ENCODE measurements around the gene TBR1.

- TF ChIP-seq, protein P1, sequence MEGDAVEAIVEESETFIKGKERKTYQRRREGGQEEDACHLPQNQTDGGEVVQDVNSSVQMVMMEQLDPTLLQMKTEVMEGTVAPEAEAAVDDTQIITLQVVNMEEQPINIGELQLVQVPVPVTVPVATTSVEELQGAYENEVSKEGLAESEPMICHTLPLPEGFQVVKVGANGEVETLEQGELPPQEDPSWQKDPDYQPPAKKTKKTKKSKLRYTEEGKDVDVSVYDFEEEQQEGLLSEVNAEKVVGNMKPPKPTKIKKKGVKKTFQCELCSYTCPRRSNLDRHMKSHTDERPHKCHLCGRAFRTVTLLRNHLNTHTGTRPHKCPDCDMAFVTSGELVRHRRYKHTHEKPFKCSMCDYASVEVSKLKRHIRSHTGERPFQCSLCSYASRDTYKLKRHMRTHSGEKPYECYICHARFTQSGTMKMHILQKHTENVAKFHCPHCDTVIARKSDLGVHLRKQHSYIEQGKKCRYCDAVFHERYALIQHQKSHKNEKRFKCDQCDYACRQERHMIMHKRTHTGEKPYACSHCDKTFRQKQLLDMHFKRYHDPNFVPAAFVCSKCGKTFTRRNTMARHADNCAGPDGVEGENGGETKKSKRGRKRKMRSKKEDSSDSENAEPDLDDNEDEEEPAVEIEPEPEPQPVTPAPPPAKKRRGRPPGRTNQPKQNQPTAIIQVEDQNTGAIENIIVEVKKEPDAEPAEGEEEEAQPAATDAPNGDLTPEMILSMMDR (IDR thresholded peaks at IDR 0.05) = no peak
- TF ChIP-seq JUND (IDR thresholded peaks at IDR 0.05) (no peak), TAF1 (IDR thresholded peaks at IDR 0.05; ENCODE audit: borderline replicate concordance, low read depth, low read length) (no peak), FOXM1 (IDR thresholded peaks at IDR 0.05; ENCODE audit: low read depth) (no peak), RAD21 (IDR thresholded peaks at IDR 0.05; ENCODE audit: low read length) (no peak), USF1 (IDR thresholded peaks at IDR 0.05; ENCODE audit: borderline replicate concordance, low read depth) (no peak), FOSL2 (IDR thresholded peaks at IDR 0.05; ENCODE audit: borderline replicate concordance, low read depth) (no peak), NFIC (IDR thresholded peaks at IDR 0.05; ENCODE audit: borderline replicate concordance) (no peak)
- TF ChIP-seq, protein P2, sequence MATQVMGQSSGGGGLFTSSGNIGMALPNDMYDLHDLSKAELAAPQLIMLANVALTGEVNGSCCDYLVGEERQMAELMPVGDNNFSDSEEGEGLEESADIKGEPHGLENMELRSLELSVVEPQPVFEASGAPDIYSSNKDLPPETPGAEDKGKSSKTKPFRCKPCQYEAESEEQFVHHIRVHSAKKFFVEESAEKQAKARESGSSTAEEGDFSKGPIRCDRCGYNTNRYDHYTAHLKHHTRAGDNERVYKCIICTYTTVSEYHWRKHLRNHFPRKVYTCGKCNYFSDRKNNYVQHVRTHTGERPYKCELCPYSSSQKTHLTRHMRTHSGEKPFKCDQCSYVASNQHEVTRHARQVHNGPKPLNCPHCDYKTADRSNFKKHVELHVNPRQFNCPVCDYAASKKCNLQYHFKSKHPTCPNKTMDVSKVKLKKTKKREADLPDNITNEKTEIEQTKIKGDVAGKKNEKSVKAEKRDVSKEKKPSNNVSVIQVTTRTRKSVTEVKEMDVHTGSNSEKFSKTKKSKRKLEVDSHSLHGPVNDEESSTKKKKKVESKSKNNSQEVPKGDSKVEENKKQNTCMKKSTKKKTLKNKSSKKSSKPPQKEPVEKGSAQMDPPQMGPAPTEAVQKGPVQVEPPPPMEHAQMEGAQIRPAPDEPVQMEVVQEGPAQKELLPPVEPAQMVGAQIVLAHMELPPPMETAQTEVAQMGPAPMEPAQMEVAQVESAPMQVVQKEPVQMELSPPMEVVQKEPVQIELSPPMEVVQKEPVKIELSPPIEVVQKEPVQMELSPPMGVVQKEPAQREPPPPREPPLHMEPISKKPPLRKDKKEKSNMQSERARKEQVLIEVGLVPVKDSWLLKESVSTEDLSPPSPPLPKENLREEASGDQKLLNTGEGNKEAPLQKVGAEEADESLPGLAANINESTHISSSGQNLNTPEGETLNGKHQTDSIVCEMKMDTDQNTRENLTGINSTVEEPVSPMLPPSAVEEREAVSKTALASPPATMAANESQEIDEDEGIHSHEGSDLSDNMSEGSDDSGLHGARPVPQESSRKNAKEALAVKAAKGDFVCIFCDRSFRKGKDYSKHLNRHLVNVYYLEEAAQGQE (IDR thresholded peaks at IDR 0.05; ENCODE audit: low read depth, low read length) = no peak
- TF ChIP-seq, protein P3, sequence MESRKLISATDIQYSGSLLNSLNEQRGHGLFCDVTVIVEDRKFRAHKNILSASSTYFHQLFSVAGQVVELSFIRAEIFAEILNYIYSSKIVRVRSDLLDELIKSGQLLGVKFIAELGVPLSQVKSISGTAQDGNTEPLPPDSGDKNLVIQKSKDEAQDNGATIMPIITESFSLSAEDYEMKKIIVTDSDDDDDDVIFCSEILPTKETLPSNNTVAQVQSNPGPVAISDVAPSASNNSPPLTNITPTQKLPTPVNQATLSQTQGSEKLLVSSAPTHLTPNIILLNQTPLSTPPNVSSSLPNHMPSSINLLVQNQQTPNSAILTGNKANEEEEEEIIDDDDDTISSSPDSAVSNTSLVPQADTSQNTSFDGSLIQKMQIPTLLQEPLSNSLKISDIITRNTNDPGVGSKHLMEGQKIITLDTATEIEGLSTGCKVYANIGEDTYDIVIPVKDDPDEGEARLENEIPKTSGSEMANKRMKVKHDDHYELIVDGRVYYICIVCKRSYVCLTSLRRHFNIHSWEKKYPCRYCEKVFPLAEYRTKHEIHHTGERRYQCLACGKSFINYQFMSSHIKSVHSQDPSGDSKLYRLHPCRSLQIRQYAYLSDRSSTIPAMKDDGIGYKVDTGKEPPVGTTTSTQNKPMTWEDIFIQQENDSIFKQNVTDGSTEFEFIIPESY (IDR thresholded peaks at IDR 0.05; ENCODE audit: borderline replicate concordance, low read depth) = no peak
Observed at GRCh38 chr2:161402297-161402696, 13.8 kb upstream of the TBR1 start.
